ENCODE results near the gene KIF13A. TPM values are rescaled to one million over a fixed set of nuclear protein-coding genes. Genes with fewer than 3 reads are reported as not detected.

Gene KIF13A
- total and polyA plus RNA-seq, 2 experiments from 2014 or later, result 8.4 to 28.2 TPM

DNA sequence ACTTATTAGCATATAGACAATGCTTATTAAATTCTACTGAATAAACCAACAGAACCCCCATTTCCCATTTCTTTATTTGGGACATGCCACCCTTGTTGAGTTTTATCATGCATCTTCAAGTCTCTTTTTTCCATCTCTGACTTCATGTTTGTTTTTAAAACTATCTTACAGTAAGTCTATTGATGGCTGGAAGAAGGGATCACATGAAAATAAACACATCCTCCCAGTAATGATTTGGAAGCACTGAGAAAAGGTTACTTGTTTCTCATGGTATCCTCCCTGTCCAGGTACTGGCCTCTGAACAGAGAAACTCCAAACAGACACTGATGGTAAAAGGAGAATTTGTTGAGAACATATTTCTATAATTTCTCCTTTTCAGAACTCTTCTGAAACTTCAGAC, 74.9 kb downstream of the KIF13A start:
- peaks cover 2% of the 10 kb centered on the region for H3K27me3 Mint-ChIP-seq (ENCODE audit: insufficient read depth, low read depth, poor library complexity)
- H3K4me3 ChIP-seq, result no peak overlapping the region
- H3K4me3 Mint-ChIP-seq, result no peak overlapping the region
- H3K9me2 ChIP-seq (ENCODE audit: insufficient read depth), result no peaks in the 10 kb centered on the region
- DNase-seq (ENCODE audit: low spot score), result no peak
- H3K27me3 ChIP-seq (ENCODE audit: insufficient read depth), result no peaks in the 10 kb centered on the region
- peaks cover 36% of the 10 kb centered on the region for H3K4me1 ChIP-seq (ENCODE audit: insufficient read depth)
- no peak overlapping the region for H3K27ac Mint-ChIP-seq
- H3K36me3 ChIP-seq (ENCODE audit: insufficient read depth), result no peaks in the 10 kb centered on the region
- TF ChIP-seq ETS1 (IDR thresholded peaks at IDR 0.05) (no peak), NANOG (IDR thresholded peaks at IDR 0.05; ENCODE audit: borderline replicate concordance) (no peak), JUNB (IDR thresholded peaks at IDR 0.05; ENCODE audit: unreplicated experiment) (no peak), POLR2AphosphoS5 (IDR thresholded peaks at IDR 0.05; ENCODE audit: low read depth) (no peak), CREB1 (CRISPR knock-in tag; IDR thresholded peaks at IDR 0.05; ENCODE audit: low read depth) (no peak), CTCF (conservative IDR thresholded peaks at IDR 0.05; ENCODE audit: low read depth in 2 of 2) (no peak), EZH2phosphoT487 (IDR thresholded peaks at IDR 0.05; ENCODE audit: unreplicated experiment) (no peak), EZH2 (IDR thresholded peaks at IDR 0.05; ENCODE audit: low read depth, unreplicated experiment) (no peak), ZNF331 (CRISPR knock-in tag; IDR thresholded peaks at IDR 0.05; ENCODE audit: low read depth) (no peak), STAT1 (IDR thresholded peaks at IDR 0.05; ENCODE audit: unreplicated experiment) (no peak), ZNF114 (CRISPR knock-in tag; IDR thresholded peaks at IDR 0.05) (no peak)
- TF ChIP-seq, protein P1, sequence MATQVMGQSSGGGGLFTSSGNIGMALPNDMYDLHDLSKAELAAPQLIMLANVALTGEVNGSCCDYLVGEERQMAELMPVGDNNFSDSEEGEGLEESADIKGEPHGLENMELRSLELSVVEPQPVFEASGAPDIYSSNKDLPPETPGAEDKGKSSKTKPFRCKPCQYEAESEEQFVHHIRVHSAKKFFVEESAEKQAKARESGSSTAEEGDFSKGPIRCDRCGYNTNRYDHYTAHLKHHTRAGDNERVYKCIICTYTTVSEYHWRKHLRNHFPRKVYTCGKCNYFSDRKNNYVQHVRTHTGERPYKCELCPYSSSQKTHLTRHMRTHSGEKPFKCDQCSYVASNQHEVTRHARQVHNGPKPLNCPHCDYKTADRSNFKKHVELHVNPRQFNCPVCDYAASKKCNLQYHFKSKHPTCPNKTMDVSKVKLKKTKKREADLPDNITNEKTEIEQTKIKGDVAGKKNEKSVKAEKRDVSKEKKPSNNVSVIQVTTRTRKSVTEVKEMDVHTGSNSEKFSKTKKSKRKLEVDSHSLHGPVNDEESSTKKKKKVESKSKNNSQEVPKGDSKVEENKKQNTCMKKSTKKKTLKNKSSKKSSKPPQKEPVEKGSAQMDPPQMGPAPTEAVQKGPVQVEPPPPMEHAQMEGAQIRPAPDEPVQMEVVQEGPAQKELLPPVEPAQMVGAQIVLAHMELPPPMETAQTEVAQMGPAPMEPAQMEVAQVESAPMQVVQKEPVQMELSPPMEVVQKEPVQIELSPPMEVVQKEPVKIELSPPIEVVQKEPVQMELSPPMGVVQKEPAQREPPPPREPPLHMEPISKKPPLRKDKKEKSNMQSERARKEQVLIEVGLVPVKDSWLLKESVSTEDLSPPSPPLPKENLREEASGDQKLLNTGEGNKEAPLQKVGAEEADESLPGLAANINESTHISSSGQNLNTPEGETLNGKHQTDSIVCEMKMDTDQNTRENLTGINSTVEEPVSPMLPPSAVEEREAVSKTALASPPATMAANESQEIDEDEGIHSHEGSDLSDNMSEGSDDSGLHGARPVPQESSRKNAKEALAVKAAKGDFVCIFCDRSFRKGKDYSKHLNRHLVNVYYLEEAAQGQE (IDR thresholded peaks at IDR 0.05; ENCODE audit: unreplicated experiment), result no peak
- TF ChIP-seq, protein P2, sequence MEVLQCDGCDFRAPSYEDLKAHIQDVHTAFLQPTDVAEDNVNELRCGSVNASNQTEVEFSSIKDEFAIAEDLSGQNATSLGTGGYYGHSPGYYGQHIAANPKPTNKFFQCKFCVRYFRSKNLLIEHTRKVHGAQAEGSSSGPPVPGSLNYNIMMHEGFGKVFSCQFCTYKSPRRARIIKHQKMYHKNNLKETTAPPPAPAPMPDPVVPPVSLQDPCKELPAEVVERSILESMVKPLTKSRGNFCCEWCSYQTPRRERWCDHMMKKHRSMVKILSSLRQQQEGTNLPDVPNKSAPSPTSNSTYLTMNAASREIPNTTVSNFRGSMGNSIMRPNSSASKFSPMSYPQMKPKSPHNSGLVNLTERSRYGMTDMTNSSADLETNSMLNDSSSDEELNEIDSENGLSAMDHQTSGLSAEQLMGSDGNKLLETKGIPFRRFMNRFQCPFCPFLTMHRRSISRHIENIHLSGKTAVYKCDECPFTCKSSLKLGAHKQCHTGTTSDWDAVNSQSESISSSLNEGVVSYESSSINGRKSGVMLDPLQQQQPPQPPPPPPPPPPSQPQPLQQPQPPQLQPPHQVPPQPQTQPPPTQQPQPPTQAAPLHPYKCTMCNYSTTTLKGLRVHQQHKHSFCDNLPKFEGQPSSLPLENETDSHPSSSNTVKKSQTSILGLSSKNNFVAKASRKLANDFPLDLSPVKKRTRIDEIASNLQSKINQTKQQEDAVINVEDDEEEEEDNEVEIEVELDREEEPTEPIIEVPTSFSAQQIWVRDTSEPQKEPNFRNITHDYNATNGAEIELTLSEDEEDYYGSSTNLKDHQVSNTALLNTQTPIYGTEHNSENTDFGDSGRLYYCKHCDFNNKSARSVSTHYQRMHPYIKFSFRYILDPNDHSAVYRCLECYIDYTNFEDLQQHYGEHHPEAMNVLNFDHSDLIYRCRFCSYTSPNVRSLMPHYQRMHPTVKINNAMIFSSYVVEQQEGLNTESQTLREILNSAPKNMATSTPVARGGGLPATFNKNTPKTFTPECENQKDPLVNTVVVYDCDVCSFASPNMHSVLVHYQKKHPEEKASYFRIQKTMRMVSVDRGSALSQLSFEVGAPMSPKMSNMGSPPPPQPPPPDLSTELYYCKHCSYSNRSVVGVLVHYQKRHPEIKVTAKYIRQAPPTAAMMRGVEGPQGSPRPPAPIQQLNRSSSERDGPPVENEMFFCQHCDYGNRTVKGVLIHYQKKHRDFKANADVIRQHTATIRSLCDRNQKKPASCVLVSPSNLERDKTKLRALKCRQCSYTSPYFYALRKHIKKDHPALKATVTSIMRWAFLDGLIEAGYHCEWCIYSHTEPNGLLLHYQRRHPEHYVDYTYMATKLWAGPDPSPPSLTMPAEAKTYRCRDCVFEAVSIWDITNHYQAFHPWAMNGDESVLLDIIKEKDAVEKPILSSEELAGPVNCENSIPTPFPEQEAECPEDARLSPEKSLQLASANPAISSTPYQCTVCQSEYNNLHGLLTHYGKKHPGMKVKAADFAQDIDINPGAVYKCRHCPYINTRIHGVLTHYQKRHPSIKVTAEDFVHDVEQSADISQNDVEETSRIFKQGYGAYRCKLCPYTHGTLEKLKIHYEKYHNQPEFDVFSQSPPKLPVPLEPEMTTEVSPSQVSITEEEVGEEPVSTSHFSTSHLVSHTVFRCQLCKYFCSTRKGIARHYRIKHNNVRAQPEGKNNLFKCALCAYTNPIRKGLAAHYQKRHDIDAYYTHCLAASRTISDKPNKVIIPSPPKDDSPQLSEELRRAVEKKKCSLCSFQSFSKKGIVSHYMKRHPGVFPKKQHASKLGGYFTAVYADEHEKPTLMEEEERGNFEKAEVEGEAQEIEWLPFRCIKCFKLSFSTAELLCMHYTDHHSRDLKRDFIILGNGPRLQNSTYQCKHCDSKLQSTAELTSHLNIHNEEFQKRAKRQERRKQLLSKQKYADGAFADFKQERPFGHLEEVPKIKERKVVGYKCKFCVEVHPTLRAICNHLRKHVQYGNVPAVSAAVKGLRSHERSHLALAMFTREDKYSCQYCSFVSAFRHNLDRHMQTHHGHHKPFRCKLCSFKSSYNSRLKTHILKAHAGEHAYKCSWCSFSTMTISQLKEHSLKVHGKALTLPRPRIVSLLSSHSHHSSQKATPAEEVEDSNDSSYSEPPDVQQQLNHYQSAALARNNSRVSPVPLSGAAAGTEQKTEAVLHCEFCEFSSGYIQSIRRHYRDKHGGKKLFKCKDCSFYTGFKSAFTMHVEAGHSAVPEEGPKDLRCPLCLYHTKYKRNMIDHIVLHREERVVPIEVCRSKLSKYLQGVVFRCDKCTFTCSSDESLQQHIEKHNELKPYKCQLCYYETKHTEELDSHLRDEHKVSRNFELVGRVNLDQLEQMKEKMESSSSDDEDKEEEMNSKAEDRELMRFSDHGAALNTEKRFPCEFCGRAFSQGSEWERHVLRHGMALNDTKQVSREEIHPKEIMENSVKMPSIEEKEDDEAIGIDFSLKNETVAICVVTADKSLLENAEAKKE (CRISPR knock-in tag; IDR thresholded peaks at IDR 0.05), result no peak
- H3F3A ChIP-seq (replicated peaks; ENCODE audit: low read depth), result 0 out of 2 replicates have a peak, but pooled peaks cover 4% of the 10 kb centered on the region
- ATAC-seq, result no peak
- 0 out of 2 replicates have a peak, but pooled peaks cover 2% of the 10 kb centered on the region for H4K20me1 ChIP-seq (replicated peaks; ENCODE audit: insufficient read depth)
- H3K4me2 ChIP-seq, result peak overlapping the region; percentile 56
- H3K9me3 Mint-ChIP-seq, result no peaks in the 10 kb centered on the region
- H3K79me2 ChIP-seq (replicated peaks; ENCODE audit: insufficient read depth), result peaks cover 83% of the 10 kb centered on the region
- H3K4me1 Mint-ChIP-seq, result peaks cover 30% of the 10 kb centered on the region
- peaks cover 2% of the 10 kb centered on the region; the same call in 1 of the 3 replicates for H3K36me3 Mint-ChIP-seq (ENCODE audit: low read depth)
- no peak overlapping the region for H2AFZ ChIP-seq
- H3K27ac ChIP-seq (ENCODE audit: low read depth), result peak overlapping the region; percentile 30; the same call in 1 of the 2 replicates

All from GM23338 (cell line).